ENCODE measurements around the gene SRSF1.

The SRSF1 gene

GRCh38 chr17:57956291-57957119 is 50.5 kb downstream of the SRSF1 start:
- no peaks in the 10 kb centered on the region for H3K9me3 ChIP-seq (ENCODE audit: control insufficient read depth, low read length)
- H3K36me3 ChIP-seq (ENCODE audit: control insufficient read depth, insufficient read depth, low read length), result no peaks in the 10 kb centered on the region
- peak overlapping the region; percentile 66 for H3K4me3 ChIP-seq (ENCODE audit: insufficient read depth, low read depth, low read length, poor library complexity, severe bottlenecking)
- peaks cover 16% of the 10 kb centered on the region for H3K4me1 ChIP-seq (ENCODE audit: control insufficient read depth, insufficient read depth, low read length, poor library complexity, severe bottlenecking)
- peaks cover 5% of the 10 kb centered on the region for H3K27me3 ChIP-seq (replicated peaks; ENCODE audit: control insufficient read depth, insufficient read depth, low read length, poor library complexity, severe bottlenecking)
- peak; percentile 17 to 25 (median 17) for DNase-seq
- H3K27ac ChIP-seq (ENCODE audit: insufficient read depth, low read length, poor library complexity, severe bottlenecking), result no peak overlapping the region

- peak within 1 kb of the TSS; percentile 25 for H3K27ac ChIP-seq (ENCODE audit: insufficient read depth, low read length, poor library complexity, severe bottlenecking)
Observed at GRCh38 chr17:57955183-57955931, 51.7 kb downstream of the SRSF1 start, which contains the start of gene CUEDC1. Gene CUEDC1 (minus strand): TSS chr17:57955412. CDS start chr17:57885564, 69,848 bp downstream.

GRCh38 chr17:57954397-57955182 is 52.5 kb downstream of the SRSF1 start:
- no peaks in the 10 kb centered on the region for H3K9me3 ChIP-seq (ENCODE audit: control insufficient read depth, low read length)
- peaks cover 5% of the 10 kb centered on the region for H3K27me3 ChIP-seq (replicated peaks; ENCODE audit: control insufficient read depth, insufficient read depth, low read length, poor library complexity, severe bottlenecking)
- H3K4me3 ChIP-seq (ENCODE audit: insufficient read depth, low read depth, low read length, poor library complexity, severe bottlenecking), result no peak overlapping the region
- no peak for DNase-seq
- H3K4me1 ChIP-seq (ENCODE audit: control insufficient read depth, insufficient read depth, low read length, poor library complexity, severe bottlenecking), result peaks cover 16% of the 10 kb centered on the region
- H3K27ac ChIP-seq (ENCODE audit: insufficient read depth, low read length, poor library complexity, severe bottlenecking), result no peak overlapping the region
- H3K36me3 ChIP-seq (ENCODE audit: control insufficient read depth, insufficient read depth, low read length), result no peaks in the 10 kb centered on the region

More at GRCh38 chr17:57955183-57955931, 51.7 kb downstream of the SRSF1 start, which contains the start of gene CUEDC1:
- H3K4me1 ChIP-seq (ENCODE audit: control insufficient read depth, insufficient read depth, low read length, poor library complexity, severe bottlenecking), result peaks cover 16% of the 10 kb centered on the region
- no peaks in the 10 kb centered on the region for H3K9me3 ChIP-seq (ENCODE audit: control insufficient read depth, low read length)
- H3K4me3 ChIP-seq (ENCODE audit: insufficient read depth, low read depth, low read length, poor library complexity, severe bottlenecking), result peak within 1 kb of the TSS; percentile 66
- peaks cover 5% of the 10 kb centered on the region for H3K27me3 ChIP-seq (replicated peaks; ENCODE audit: control insufficient read depth, insufficient read depth, low read length, poor library complexity, severe bottlenecking)
- H3K36me3 ChIP-seq (ENCODE audit: control insufficient read depth, insufficient read depth, low read length), result no peaks in the 10 kb centered on the region
- peak; percentile 25 to 46 (median 28) for DNase-seq

GRCh38 chr17:57953705-57954396 is 53.2 kb downstream of the SRSF1 start:
- Histone ChIP-seq H3K9me3 (ENCODE audit: control insufficient read depth, low read length) (no peaks in the 10 kb centered on the region), H3K36me3 (ENCODE audit: control insufficient read depth, insufficient read depth, low read length) (no peaks in the 10 kb centered on the region), H3K27me3 (replicated peaks; ENCODE audit: control insufficient read depth, insufficient read depth, low read length, poor library complexity, severe bottlenecking) (peaks cover 5% of the 10 kb centered on the region), H3K27ac (ENCODE audit: insufficient read depth, low read length, poor library complexity, severe bottlenecking) (no peak overlapping the region), H3K4me1 (ENCODE audit: control insufficient read depth, insufficient read depth, low read length, poor library complexity, severe bottlenecking) (peaks cover 16% of the 10 kb centered on the region), H3K4me3 (ENCODE audit: insufficient read depth, low read depth, low read length, poor library complexity, severe bottlenecking) (no peak overlapping the region)
- DNase-seq, result no peak
